Stimulated activated CD4-positive, alpha-beta T cell treated with anti-CD3 and anti-CD28 coated beads, Interleukin-1b, Interleukin-23, amount 100 ng/mL, for 1 hour (primary cell): ENCODE measurements around the gene MAP3K12.
"Not testable (repeated sequence)": the region's sequence is repeated elsewhere in the genome, so short reads cannot be mapped to it uniquely, and the experiment has no call there.

Experiments
- DNase-seq, 2 donors: peaks; one replicate each; pipeline ENCODE4 v3.0.0-alpha.2; 2020; ENCODE audit warnings: low read depth in 2 of 2

Gene MAP3K12

DNA sequence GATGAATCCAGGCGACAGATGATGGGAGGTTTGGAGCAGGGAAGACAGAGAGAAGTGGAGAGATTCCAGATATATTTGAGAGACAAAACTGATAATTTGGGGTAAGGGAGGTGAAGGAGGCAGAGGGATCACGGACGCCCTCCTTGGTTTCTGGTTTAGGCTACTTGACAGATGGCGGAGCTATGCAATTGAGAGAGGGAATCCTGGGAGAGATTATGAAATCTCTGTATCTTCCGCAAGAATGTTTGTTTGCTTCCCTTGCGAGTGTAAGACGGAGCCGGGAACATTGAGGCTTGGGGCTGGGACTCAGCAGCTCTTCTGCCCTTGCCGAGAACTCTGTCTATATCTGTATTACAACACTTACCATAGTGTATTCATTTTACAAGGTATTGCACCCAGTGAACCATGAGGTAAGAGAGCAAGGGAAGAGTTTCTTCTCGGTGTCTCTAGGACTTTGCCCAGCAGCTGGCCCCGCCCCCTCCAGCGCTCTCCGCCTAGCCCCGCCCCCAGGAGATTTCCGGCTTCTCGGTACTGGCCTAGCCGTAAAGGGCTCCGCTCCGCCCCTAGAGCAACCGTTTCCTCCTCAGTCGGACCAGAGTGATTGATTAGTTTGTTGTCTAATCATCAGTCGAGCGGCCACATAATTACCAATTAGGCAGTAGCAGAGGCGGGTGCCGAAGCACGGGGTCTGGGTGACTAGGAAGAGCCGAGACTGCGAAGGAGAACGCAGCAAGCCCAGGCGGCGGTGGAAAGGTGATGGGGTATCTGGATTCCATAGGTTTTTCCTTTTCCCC is 58.0 kb downstream of the MAP3K12 start, which contains the start of gene PRR13:
Gene PRR13, plus strand, starts transcription at position 695 of the 794 bp plus-strand sequence. CDS start 981 bp downstream, outside the sequence.
- peak; percentile 97 for DNase-seq

DNA sequence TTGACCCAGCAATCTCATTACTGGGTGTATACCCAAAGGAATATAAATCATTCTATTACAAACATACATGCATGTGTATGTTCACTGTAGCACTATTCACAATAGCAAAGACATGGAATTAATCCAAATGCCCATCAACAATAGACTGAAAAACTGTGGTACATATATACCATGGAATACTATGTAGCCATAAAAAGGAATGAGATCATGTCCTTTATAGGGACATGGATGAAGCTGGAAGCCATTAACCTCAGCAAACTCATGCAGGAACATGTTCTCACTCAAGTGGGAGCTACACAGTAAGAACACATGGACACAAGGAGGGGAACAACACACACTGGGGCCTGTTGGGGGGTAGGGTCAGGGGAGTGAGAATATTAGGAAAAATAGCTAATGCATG is 59.7 kb downstream of the MAP3K12 start:
- DNase-seq = not testable (repeated sequence)

DNA sequence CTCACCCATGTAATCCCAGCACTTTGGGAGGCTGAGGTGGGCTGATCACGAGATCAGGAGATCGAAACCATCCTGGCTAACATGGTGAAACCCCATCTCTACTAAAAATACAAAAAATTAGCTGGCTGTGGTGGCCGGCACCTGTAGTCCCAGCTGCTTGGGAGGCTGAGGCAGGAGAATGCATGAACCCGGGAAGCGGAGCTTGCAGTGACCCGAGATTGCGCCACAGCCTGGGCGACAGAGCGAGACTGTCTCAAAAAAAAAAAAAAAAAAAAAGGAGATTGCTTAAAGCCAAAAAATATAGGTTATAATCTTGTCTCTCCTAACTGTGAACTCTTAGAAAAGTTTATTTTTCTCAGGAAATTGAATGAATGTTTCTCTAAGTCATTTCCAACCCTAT is 63.9 kb downstream of the MAP3K12 start:
- DNase-seq = not testable (repeated sequence)

DNA sequence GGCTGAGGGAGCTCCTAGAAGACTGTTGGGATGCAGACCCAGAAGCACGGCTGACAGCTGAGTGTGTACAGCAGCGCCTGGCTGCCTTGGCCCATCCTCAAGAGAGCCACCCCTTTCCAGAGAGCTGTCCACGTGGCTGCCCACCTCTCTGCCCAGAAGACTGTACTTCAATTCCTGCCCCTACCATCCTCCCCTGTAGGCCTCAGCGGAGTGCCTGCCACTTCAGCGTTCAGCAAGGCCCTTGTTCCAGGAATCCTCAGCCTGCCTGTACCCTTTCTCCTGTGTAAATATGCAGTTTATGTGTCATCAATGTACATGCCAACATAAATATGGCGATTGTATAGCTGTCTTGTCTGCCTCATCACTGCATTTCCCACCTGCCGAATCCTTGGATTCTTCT is 68.1 kb downstream of the MAP3K12 start:
- DNase-seq = no peak

DNA sequence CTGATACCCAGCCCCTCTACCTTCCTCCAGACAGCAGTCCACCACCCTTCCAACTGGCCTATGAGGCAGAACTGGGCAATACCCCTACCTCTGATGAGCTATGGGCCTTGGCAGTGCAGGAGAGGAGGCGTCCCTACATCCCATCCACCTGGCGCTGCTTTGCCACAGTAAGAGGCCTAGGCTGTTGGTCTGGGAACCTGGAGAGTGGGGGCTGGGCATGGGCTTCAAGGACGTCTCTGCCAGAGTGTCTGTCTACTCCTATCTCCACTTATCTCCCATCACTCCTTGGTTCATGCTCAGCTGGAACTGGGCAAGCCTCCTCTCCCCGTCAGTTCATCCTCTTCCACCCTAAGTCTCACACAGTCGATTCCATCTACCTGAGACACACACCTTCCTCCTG is 69.1 kb downstream of the MAP3K12 start:
- no peak for DNase-seq
